Hepatocyte (in vitro differentiated cells): Measurements from ENCODE around the gene AMBRA1.

ENCODE experiments used
- CTCF ChIP-seq: fragments of 200-600 bp; sonication (generic); IDR thresholded peaks from 2 replicates; pipeline ENCODE4 v1.5.1; 2016; ENCODE audit warnings: antibody characterized with exemption, mild to moderate bottlenecking; ENCODE audit not compliant: poor library complexity
- EZH2 ChIP-seq: fragments of 200-600 bp; sonication (generic); IDR thresholded peaks from 2 replicates; pipeline ENCODE4 v1.6.1; 2016; ENCODE audit warnings: antibody characterized with exemption, mild to moderate bottlenecking, borderline replicate concordance
- EZH2phosphoT487 ChIP-seq: fragments of 200-600 bp; sonication (generic); IDR thresholded peaks from one replicate; pipeline ENCODE4 v1.6.1; 2018; ENCODE audit warnings: antibody characterized with exemption, mild to moderate bottlenecking, low read depth, moderate library complexity; ENCODE audit not compliant: unreplicated experiment, severe bottlenecking

- no peak for TF ChIP-seq CTCF
- TF ChIP-seq EZH2: no peak
- no peak for TF ChIP-seq EZH2phosphoT487
These were observed 246.0 kb downstream of the AMBRA1 start for GRCh38 chr11:46347637-46348311.
